ENCODE data around the gene FAHD1.
A peak's percentile ranks its signal among the peaks of the same experiment; 100 is the strongest.
"Not testable (repeated sequence)": the region's sequence is repeated elsewhere in the genome, so short reads cannot be mapped to it uniquely, and the experiment has no call there.

FAHD1 gene

DNA sequence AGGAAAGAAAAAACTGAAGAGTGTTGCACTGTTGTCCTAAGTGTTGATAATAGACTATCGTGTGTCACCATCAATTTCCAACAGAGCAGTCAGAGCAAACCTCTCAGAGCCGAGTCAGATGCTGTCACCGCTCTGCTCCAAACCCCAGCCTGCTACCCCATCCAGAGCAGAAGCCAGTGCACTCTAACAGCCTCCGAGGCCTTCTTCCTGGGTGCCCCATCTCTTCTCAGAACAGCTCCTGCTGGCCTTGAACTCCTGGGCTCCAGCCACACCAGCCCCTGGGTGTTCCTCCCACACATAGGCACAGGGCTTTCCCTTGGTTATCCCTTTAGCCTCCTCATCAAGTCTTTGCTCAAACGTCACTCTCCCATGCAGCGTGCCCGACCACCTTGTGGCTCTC is 24.0 kb downstream of the FAHD1 start:
- no peak for DNase-seq (ENCODE audit: low spot score)

DNA sequence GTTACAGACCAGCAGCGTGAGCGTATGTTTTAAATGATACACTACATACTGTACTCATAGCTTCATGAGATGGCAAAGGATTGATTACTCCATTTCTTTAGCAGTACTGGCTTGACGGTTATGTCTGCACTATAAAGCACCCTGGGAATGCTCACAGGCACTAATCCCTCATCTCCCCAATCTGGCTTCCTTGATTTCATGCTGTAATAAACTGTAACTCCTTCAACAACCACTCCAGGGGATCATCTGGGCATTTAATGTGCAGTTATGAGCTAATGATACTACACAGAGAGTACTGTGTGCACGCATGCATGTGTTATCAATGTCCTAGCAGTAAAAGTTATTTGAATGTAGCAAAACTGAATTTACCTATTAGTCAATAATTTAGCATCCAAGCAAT is 24.8 kb downstream of the FAHD1 start:
- no peak for DNase-seq (ENCODE audit: low spot score)

DNA sequence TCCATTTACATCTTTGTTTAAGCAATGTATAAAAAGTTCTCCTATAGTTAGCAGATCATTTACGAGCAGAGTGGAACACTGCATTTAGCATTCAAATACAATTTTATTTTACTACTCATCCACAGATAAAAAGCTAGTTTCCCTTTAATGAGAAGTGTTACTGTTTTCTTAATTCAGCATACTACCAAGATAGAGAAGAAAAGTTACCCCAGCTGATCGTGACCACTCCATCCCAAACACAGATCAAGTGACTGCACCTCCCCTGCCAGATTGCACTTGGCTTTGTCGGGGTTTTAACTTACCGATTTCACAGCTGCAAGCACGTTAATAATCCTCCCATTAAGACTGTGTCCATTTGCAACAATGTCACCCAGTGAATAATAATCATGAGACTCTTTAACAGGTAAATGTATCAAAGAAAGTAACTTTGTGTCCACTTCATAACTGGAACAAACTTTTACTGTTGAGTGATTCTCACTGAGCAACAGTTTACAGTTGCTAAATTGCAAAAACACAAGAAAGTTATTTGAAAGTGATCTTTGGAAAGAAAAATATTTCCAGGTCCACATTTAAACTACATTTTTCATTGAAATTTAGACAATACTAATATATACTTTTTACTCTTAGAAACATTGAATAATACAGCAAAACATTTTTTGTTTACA is 30.6 kb downstream of the FAHD1 start:
- DNase-seq (ENCODE audit: low spot score): no peak

- no peak for DNase-seq (ENCODE audit: low spot score)
Measured at GRCh38 chr16:1858189-1858865, 31.3 kb downstream of the FAHD1 start.

- no peak for DNase-seq (ENCODE audit: low spot score)
Measured at GRCh38 chr16:1859650-1860049, 32.6 kb downstream of the FAHD1 start.

GRCh38 chr16:1861730-1862129 is 34.7 kb downstream of the FAHD1 start:
- DNase-seq (ENCODE audit: low spot score): no peak

- no peak for DNase-seq (ENCODE audit: low spot score)
Measured at GRCh38 chr16:1862394-1862793, 35.4 kb downstream of the FAHD1 start.

DNA sequence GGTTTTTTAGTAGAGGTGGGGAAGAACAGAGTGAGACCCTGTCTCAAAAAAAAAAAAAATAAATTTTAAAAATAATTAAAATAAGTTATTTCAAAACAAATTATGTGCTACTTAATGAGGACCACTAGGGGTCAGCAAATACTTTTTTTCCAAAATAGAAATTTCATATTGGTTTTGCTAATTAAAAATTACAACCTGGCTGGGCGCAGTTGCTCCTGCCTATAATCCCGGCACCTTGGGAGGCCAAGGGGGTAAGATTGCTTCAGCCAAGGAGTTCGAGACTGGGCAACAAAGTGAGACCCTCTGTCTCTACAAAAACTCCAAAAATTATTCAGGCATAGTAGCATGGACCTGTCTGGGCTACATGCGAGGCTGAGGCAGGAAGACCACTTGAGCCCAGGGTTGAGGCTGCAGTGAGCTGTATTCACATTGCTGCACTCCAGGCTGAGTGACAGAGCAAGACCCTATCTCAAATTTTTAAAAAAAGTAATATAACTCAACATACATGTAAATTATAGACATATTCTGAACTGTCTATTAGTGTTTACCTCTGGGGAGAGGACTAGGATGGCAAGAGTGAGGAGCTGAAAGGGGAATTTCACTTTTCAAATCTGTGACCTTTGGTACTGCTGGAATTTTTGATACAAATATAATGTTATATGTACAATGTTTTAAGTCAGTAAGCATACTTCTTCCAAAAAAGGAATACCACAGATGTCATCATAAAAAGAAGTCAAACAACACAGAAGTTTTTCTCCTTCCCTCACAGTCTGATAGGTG is 36.9 kb downstream of the FAHD1 start:
- DNase-seq (ENCODE audit: low spot score): peak; percentile 24

DNA sequence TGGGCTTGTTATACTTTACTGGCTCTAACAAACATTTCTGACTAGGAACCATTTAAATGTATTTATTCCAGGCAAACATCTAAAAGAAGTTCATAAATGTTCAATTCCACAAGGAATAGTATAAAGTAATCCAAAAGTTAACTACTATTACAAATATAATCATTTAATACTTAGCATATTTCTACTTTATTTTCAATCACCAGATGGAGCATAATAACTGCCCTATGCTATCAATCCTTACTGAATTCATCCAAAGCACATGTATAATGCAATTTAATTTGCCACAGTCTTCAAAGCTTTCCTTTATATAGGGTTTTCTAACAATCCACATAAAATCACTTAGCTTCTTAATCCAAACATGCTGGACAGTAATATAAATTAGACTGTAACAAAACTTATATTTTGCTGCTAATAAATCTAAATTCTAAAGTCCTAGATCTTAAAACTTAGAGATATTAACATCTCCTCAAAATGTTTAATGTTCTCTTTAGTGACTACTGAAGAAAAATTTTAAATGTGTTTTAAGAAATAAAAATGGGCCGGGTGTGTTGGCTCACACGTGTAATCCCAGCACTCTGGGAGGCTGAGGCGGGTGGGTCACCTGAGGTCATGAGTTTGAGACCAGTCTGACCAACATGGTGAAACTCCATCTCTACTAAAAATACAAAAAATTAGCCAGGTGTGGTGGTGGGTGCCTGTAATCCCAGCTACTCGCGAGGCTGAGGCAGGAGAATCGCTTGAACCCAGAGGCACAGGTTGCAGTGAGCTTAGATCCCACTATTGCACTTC is 39.1 kb downstream of the FAHD1 start:
- no peak for DNase-seq (ENCODE audit: low spot score)

DNA sequence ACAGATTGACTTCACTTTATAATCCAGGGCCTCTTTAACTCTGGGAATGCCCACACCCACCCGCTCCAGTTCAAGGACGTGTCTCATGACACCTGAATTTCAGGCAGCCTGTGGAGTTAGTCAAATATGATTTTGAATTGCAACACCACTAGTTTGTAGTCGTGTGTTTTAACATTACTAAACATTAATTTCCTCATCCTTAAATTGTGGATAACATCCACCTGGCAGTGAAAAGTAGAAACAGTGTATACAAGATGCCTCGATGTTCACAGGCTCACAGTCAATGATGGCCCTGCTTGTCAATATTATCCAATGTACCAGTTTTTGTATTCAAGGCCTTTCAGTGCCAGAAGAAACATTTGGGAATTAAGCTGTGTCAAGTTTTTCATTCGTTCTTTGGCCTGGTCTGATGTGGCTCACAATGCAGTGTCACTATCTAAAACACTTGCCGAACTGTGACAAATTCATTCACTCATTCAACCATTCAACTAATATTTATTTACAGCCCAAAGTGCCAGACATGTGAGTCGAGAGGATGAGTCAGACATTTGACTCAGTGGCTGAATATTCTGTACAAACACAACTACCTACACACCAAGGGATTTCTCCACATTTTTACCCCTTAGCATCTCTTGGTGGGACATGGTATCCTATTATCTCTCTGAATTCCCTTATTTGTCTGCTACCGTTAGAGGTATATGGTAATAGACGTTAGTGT is 43.5 kb downstream of the FAHD1 start:
- DNase-seq (ENCODE audit: low spot score): no peak

DNA sequence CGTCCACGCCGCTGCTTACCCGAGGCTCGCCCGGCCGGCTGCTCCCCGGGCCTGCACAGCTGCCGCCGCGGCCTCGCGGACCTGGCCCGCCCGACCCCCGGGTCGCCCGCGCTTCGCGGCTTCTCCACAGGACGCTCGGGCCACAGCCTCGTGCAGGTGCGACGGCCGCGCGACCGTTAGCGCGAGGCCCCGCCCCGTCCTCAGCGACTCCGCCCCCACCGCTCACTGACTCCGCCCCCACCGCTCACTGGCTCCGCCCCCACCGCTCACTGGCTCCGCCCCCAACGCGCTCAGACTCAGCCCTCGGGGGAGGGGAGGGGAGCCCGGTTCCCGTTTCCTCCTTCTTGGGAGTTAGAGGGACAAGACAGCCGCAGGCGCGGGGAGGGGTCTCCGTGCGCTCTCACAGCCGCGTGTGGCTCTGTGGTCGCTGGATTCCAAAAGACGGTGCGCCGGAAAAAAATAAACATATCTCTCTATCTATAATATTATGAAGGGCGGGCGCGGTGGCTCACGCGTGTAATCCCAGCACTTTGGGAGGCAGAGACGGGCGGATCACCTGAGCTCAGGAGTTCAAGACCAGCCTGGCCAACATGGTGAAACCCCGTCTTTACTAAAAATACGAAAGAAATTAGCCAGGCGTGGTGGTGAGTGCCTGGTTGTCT is 45.1 kb downstream of the FAHD1 start, which contains the start of gene MEIOB:
Gene MEIOB, minus strand, starts transcription at position 191 of the 662 bp plus-strand sequence. CDS start 3,989 bp downstream, outside the sequence.
- no peak for DNase-seq (ENCODE audit: low spot score)

GRCh38 chr16:1874854-1875253 is 47.8 kb downstream of the FAHD1 start:
- DNase-seq (ENCODE audit: low spot score): no peak

DNA sequence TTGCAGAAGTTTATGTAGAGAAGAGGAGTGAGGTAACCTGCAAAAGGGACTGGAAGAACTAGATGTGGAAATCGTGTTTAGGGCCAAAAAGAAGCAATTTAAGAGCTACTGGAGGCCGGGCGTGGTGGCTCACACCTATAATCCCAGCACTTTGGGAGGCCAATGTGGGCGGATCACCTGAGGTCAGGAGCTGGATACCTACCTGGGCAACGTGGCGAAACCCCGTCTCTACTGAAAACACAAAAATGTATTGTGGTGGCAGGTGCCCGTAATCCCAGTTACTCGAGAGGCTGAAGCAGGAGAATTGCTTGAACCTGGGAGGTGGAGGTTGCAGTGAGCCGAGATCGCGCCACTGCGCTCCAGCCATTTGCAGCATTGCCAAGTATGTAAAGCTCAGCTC is 49.1 kb downstream of the FAHD1 start:
- not testable (repeated sequence) for DNase-seq (ENCODE audit: low spot score)

- DNase-seq (ENCODE audit: low spot score): peak; percentile 66
Measured at GRCh38 chr16:1876468-1876867, 49.5 kb downstream of the FAHD1 start.

- DNase-seq (ENCODE audit: low spot score): no peak
Measured at GRCh38 chr16:1877089-1877488, 50.1 kb downstream of the FAHD1 start.

- no peak for DNase-seq (ENCODE audit: low spot score)
Measured at GRCh38 chr16:1877804-1878203, 50.8 kb downstream of the FAHD1 start.

GRCh38 chr16:1878256-1878655 is 51.2 kb downstream of the FAHD1 start:
- DNase-seq (ENCODE audit: low spot score): no peak

All from activated CD4-positive, alpha-beta T cell treated with anti-CD3 and anti-CD28 coated beads, Interleukin-2, Interleukin-4, amounts not matched to agents 100 ng/mL and 50 ng/mL, durations not matched to agents 16 hours and 8 hours (primary cell).